Osteocyte (in vitro differentiated cells): Measurements from ENCODE around the gene TMEM144. TPM values are rescaled to one million over a fixed set of nuclear protein-coding genes. Genes with fewer than 3 reads are reported as not detected.

Experiments used
- DNase-seq: peaks from one replicate; pipeline ENCODE4 v3.0.0; 2021; ENCODE audit warnings: mixed read lengths; ENCODE audit not compliant: unreplicated experiment; ENCODE audit errors: extremely low spot score
- H3K27ac Mint-ChIP-seq: one replicate; pipeline ENCODE4 v1.8.0; 2021; ENCODE audit warnings: mild to moderate bottlenecking, mixed read lengths; ENCODE audit not compliant: unreplicated experiment
- H3K27me3 Mint-ChIP-seq: one replicate; pipeline ENCODE4 v1.8.0; 2021; ENCODE audit warnings: mixed read lengths; ENCODE audit not compliant: unreplicated experiment
- H3K36me3 Mint-ChIP-seq: one replicate; pipeline ENCODE4 v1.8.0; 2021; ENCODE audit warnings: mixed read lengths; ENCODE audit not compliant: unreplicated experiment
- H3K4me1 Mint-ChIP-seq: one replicate; pipeline ENCODE4 v1.8.0; 2021; ENCODE audit warnings: mixed read lengths; ENCODE audit not compliant: unreplicated experiment
- H3K4me3 Mint-ChIP-seq: one replicate; pipeline ENCODE4 v1.8.0; 2021; ENCODE audit warnings: mild to moderate bottlenecking, moderate library complexity, mixed read lengths; ENCODE audit not compliant: unreplicated experiment
- H3K9me3 Mint-ChIP-seq: one replicate; pipeline ENCODE4 v1.8.0; 2021; ENCODE audit warnings: mixed read lengths; ENCODE audit not compliant: unreplicated experiment
- total RNA-seq: library from RNA; stranded (reverse); gene quantifications from 2 replicates; pipeline ENCODE4 v1.2.1, GENCODE V29; 2021
- TF ChIP-seq, protein P1 (sequence below): fragments of 200-600 bp; sonication (generic); IDR thresholded peaks from 2 replicates; pipeline ENCODE4 v1.5.0; 2021; ENCODE audit warnings: antibody characterized with exemption, mild to moderate bottlenecking, moderate library complexity

Gene TMEM144
- total RNA-seq, 1 donor from 2014 or later: 1.7 TPM

DNA sequence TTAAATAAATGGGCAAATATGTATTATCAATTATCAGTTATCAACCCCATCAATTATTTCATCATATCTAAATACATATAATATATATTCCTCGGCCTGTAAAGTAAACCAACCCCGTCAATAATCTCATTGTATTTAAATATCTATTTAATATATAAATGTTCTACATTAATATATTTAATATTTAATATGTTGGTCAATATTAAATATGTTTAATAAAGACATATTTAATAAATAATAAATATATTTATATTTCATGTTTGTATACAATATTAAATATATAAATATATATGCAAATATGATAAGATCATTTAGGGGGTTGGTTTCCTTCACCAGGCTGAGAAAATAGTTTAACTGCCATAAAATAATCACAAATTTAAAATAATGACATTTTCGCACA, 6.4 kb upstream of the TMEM144 start:
- Mint-ChIP-seq H3K9me3 (peaks cover 3% of the 10 kb centered on the region), H3K27me3 (no peaks in the 10 kb centered on the region), H3K4me1 (no peaks in the 10 kb centered on the region), H3K27ac (no peak overlapping the region), H3K4me3 (no peak overlapping the region), H3K36me3 (no peaks in the 10 kb centered on the region)
- TF ChIP-seq, protein P1, sequence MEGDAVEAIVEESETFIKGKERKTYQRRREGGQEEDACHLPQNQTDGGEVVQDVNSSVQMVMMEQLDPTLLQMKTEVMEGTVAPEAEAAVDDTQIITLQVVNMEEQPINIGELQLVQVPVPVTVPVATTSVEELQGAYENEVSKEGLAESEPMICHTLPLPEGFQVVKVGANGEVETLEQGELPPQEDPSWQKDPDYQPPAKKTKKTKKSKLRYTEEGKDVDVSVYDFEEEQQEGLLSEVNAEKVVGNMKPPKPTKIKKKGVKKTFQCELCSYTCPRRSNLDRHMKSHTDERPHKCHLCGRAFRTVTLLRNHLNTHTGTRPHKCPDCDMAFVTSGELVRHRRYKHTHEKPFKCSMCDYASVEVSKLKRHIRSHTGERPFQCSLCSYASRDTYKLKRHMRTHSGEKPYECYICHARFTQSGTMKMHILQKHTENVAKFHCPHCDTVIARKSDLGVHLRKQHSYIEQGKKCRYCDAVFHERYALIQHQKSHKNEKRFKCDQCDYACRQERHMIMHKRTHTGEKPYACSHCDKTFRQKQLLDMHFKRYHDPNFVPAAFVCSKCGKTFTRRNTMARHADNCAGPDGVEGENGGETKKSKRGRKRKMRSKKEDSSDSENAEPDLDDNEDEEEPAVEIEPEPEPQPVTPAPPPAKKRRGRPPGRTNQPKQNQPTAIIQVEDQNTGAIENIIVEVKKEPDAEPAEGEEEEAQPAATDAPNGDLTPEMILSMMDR: no peak
- no peak for DNase-seq

DNA sequence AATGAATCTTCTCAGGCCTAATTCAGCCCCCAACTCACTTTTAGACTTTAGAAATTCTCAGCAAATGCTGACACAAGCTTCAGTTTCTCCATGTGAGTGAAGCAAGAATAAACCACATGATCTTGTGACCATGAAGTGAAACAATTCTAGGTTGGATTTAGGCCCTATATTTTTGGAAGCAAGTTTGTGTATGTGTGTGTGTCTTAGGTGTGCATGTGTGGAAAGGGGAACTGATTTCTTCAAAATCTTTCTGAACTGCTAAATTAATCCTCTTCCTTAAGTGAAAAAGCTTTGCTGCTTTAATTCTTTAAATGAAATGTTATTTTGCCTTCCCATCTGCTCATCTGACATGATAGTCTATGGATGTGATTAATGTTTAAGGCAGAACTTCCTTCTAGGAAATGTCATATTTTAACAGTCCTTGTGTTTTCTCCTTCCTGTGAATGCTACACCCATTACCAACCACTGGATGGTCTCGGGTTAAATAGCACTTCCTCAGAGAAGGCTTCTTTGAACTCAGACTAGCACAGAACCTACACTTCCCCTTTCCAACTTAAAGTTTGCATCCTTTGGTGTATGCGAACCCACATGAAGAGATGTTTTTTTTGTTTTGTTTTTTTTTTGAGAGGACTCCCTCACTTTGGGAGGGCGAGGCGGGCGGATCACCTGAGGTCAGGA, 1.2 kb upstream of the TMEM144 start:
- peak overlapping the region; percentile 21 for H3K27ac Mint-ChIP-seq

DNA sequence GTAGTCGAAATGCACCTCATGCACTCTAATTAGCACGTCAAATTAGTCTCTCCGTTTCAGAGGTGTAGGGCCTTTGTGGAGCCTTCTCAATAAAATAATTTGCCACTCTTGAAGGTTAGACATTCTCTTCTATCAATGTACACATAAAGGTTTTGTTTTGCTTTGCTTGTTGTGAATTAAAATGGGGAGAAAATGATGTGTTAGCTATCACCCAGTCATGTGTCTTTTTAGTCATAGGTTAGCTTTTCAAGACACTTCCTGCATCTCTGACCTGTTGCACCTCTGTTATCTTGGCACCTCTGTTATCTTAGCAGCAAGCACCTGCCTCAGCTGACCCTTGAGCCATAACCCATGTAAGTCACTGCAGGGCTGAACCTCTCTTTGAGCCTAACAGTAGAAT, 936 bp downstream of the TMEM144 start:
- H3K4me1 Mint-ChIP-seq: peaks cover 18% of the 10 kb centered on the region
- no peak overlapping the region for H3K27ac Mint-ChIP-seq

More for the DNA sequence above, 1.2 kb upstream of the TMEM144 start:
- Mint-ChIP-seq H3K9me3 (peaks cover 3% of the 10 kb centered on the region), H3K27me3 (no peaks in the 10 kb centered on the region), H3K4me1 (peaks cover 18% of the 10 kb centered on the region), H3K36me3 (no peaks in the 10 kb centered on the region), H3K4me3 (no peak overlapping the region)
- TF ChIP-seq, protein P1: no peak
- no peak for DNase-seq

DNA sequence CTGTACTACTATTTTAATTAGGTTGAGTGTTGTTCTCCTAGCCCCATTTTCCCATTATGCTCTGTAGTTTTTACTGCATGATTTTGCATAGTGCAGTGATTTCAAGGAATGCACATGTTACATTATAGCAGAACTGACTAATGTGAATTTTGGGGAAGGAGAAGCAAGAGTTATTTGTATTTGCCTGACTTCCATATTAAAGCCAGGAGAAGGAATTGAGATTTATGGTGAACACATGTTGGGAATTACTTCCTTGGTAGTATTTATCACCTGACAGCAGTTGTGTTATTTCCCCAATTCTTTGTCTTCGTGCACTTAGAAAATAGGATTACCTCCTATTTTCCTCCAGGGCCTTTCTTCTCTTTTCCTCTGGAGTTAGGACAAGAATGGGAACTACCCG, 3.2 kb downstream of the TMEM144 start:
- Mint-ChIP-seq H3K27me3 (no peaks in the 10 kb centered on the region), H3K27ac (no peak overlapping the region), H3K9me3 (no peaks in the 10 kb centered on the region), H3K4me1 (peaks cover 18% of the 10 kb centered on the region), H3K36me3 (no peaks in the 10 kb centered on the region), H3K4me3 (no peak overlapping the region)
- DNase-seq: no peak
- TF ChIP-seq, protein P1: no peak

More for the DNA sequence above, 936 bp downstream of the TMEM144 start:
- Mint-ChIP-seq H3K27me3 (no peaks in the 10 kb centered on the region), H3K4me3 (peak overlapping the region; percentile 62), H3K36me3 (no peaks in the 10 kb centered on the region), H3K9me3 (peaks cover 3% of the 10 kb centered on the region)
- TF ChIP-seq, protein P1: no peak
- DNase-seq: no peak

DNA sequence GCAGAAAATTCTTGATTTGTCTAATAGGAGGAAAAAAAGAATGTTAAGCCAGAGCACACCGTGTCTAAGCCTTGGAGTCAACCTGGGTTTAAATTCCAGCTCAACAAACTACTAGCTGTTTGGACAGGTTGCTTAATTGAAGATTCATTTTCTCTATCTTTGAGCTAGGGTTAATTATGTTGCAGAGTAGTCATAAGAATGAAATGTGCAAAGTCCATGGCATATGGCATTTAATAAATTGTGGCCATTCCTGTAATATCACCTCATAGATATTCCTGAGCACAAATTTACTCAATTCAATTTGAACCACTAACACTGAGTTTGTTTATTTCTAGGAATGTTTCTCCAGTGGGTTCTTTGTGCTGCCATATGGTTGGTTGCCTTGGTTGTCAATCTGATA, 4.6 kb downstream of the TMEM144 start:
- no peaks in the 10 kb centered on the region for H3K9me3 Mint-ChIP-seq
- H3K4me3 Mint-ChIP-seq: no peak overlapping the region
- no peak for DNase-seq
- peaks cover 16% of the 10 kb centered on the region for H3K4me1 Mint-ChIP-seq
- H3K36me3 Mint-ChIP-seq: no peaks in the 10 kb centered on the region
- no peak overlapping the region for H3K27ac Mint-ChIP-seq
- TF ChIP-seq, protein P1: no peak
- no peaks in the 10 kb centered on the region for H3K27me3 Mint-ChIP-seq
